HEK293T (cell line): Measurements from ENCODE around the gene TMEM132D.

Source experiments
- BHLHE40 ChIP-seq: fragments of 450-650 bp; IDR thresholded peaks from 2 replicates; pipeline ENCODE4 v1.6.1; 2016; ENCODE audit warnings: mild to moderate bottlenecking, moderate library complexity, borderline replicate concordance
- FOXA1 ChIP-seq: fragments of 450-650 bp; IDR thresholded peaks from 2 replicates; pipeline ENCODE4 v1.6.1; 2016; ENCODE audit warnings: mild to moderate bottlenecking
- FOXM1 ChIP-seq: fragments of 450-650 bp; IDR thresholded peaks from 2 replicates; pipeline ENCODE4 v1.6.1; 2017; ENCODE audit warnings: mild to moderate bottlenecking, borderline replicate concordance
- TARDBP ChIP-seq: fragments of 450-650 bp; IDR thresholded peaks from 2 replicates; pipeline ENCODE4 v1.6.1; 2016
- ZNF384 ChIP-seq: fragments of 450-650 bp; IDR thresholded peaks from 2 replicates; pipeline ENCODE4 v1.6.1; 2016
- TF ChIP-seq, protein P1 (sequence below): fragments of 450-650 bp; IDR thresholded peaks from 2 replicates; pipeline ENCODE4 v1.6.1; 2016

DNA sequence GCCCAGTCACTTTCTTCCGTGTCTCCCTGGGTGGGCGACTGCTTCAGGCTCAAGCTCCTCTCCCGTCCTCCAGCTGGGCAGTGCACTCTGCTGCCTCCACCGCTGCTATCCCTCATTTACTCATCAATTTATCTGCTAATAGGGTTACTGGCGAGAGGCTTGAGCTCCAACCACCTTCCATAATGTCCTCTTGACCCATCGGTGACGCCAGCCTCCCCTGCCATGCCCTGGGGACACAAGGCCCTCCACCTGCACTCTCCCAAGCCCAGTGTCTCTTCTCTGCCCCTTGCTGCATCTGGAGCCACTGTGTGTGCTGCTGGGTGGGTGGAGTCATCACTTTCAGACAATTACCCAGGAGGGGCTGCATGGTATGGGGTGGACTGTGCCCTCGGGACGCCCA lies 78.5 kb downstream of the TMEM132D start:
- TF ChIP-seq, protein P1, sequence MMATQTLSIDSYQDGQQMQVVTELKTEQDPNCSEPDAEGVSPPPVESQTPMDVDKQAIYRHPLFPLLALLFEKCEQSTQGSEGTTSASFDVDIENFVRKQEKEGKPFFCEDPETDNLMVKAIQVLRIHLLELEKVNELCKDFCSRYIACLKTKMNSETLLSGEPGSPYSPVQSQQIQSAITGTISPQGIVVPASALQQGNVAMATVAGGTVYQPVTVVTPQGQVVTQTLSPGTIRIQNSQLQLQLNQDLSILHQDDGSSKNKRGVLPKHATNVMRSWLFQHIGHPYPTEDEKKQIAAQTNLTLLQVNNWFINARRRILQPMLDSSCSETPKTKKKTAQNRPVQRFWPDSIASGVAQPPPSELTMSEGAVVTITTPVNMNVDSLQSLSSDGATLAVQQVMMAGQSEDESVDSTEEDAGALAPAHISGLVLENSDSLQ: no peak
- TF ChIP-seq BHLHE40: no peak
- no peak for TF ChIP-seq ZNF384
- TF ChIP-seq TARDBP: no peak
- TF ChIP-seq FOXA1: no peak
- TF ChIP-seq FOXM1: no peak
